Dermis microvascular lymphatic vessel endothelial cell (primary cell): ENCODE data around the gene PIGC. TPM values are rescaled to one million over a fixed set of nuclear protein-coding genes. Genes with fewer than 3 reads are reported as not detected.
A peak's percentile ranks its signal among the peaks of the same experiment; 100 is the strongest.

Source experiments
- DNase-seq, 2 donors: peaks; one replicate each; pipeline versions ENCODE4 v3.0.0 to v3.0.0-alpha.2; 2010; ENCODE audit warnings: low read depth in 2 of 2
- total RNA-seq: library from RNA; depleted of rRNA; stranded (reverse); fragments of >200 nt; gene quantifications from 2 replicates; pipeline ENCODE4 v1.2.1, GENCODE V29; 2014

The PIGC gene
- total RNA-seq, 1 donor from 2014 or later: 13.5 TPM

GRCh38 chr1:172430128-172430454, 13.8 kb downstream of the PIGC start:
- no peak for DNase-seq

GRCh38 chr1:172429331-172430127, 14.3 kb downstream of the PIGC start:
- peak; percentile 58 to 75 for DNase-seq

GRCh38 chr1:172427191-172427590, 16.7 kb downstream of the PIGC start:
- DNase-seq: no peak

DNA sequence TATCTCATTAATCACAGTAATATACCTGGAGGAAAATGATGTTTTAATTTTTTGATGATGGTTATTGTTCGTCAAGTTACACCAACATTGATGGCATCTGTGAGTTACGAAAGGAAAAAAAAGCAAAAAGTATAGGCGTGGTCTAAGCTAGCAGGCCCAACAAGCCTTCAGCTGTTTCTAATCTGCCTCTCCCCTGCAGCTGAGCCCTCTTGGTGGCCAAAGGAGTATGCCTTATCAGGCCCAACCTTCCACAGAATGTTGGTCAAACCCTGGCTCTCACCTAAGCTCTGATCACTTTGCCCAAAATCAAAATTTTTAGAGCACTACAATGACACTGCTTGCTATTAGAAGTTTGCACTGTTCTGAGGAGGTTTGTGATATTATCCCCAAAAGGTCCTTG, 18.5 kb downstream of the PIGC start:
- no peak for DNase-seq

DNA sequence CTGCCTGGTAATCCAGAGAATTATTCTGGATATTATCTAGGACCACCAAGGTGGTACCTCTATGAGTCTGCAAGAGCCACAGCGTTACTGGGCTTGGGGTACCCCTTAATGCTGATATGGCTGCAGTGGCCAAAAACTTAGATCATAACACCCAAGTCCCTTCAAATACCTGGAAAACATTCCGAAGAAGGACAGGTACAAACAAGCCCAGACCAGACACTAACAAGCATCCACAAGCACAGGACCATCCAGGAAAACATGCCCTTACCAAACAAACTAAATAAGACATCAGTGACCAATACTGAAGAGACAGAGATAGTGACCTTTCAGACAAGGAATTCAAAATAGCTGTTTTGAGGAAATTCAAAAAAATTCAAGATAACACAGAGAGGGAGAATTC, 20.5 kb downstream of the PIGC start:
- no peak for DNase-seq

DNA sequence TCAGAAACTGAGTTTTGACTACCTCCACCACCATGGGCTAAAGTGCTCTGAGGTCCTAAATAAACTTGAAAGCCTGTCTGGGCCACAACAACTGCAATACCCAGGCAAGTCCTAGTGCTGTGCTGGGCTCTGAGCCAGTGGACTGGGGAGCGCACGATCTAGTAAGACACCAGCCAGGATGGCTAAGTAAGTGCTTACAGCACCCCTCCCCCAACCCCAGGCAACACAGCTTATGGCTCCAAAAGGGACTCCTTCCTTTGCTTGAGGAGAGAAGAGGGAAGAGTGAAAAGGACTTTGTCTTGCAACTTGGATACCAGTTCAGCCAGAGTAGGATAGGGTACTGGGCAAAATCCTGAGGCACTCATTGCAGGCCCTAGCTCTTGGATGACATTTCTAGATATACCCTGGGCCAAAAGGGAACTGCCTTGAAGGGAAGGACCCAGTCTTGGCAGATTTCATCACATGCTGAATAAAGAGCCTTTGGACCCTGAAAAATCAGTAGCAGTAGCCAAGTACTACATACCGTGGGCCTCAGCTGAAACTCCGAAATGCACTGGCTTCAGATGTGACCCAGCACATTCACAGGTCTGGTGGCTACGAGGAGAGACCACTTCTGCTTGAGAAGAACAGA, 21.8 kb downstream of the PIGC start:
- DNase-seq: no peak

DNA sequence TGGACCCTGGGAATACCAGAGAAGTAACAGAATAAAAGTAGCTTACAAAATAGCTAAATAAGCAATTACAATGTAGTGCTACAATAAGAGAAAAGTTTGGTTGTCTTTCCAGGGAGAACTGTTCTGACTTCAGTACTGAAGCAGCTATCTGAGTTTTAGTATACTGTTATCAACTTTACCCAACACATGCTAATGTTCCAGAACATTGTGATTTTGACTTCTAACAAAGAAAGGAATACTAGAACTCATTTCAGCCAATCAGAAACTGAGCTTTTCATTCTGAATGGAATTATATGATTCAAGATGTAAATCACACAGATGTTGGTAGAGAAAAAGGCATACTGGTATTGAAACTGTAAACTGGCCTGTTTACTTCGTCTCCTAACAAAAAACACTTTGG, 23.5 kb downstream of the PIGC start, which contains the start of gene C1orf105:
Gene C1orf105, plus strand, starts transcription at position 301 of the 400 bp plus-strand sequence. CDS start 201 bp downstream, outside the sequence.
- no peak for DNase-seq

DNA sequence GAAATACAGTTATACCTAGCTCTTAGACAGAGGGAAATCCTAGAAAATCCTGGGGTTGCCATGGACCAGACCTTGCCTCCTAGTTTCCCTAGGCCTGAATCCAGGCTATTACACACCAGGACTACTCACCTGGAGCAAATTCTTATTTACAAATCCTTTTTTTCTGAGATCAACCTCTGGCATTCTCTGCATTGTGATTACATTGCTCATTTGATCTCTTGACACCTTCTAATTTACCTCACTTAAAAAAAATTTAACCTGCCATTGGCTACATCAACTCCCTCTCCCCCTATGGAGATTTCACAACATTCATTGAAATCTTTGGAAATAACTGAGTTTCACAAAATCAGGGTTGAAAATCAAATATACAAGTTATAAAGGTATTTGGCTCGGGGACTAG, 26.3 kb downstream of the PIGC start:
- DNase-seq: no peak

GRCh38 chr1:172416496-172417035, 27.3 kb downstream of the PIGC start:
- no peak for DNase-seq

DNA sequence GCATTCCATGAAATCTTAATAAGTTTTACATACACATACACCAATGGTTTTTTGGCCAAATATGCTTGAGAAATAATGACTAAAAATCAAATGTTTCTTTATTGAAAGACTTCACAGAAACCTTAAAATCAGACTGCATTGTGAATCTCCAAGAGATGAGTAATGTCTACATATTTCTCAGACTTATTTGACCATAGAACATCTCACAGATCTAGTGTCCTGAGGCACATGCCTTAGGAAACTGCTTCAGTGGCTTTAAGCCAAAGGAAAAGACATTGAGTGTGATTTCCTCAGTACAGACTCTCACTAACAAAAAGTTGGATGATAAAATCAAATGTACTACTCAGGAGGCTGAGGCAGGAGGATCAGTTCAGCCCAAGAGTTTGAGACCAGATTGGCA, 29.5 kb downstream of the PIGC start:
- no peak for DNase-seq

DNA sequence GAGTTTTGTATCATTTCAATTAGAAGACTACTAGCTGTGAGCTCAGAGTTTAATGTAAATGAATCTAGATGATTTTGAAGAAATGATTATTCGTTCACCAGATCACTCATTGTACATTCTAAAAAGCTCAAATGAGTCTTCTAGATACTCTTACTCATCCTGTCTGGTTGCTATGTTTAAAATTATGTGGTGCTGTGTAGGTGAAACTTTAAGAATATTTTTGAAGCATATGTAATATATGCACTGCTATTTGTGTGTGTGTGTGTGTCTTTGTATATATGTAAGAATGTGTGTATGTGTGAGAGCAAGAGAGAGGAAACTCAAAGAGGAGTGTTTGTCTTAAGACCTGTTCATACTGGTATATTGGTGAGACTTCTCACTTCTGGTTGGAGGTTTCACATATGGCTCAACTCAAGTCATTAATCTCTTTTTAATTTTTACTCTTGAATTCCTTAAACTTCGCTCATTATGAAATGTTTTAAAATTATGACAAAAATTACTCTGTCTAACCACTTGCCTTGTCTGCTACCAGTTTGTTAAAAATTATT, 32.0 kb downstream of the PIGC start:
- DNase-seq: no peak

DNA sequence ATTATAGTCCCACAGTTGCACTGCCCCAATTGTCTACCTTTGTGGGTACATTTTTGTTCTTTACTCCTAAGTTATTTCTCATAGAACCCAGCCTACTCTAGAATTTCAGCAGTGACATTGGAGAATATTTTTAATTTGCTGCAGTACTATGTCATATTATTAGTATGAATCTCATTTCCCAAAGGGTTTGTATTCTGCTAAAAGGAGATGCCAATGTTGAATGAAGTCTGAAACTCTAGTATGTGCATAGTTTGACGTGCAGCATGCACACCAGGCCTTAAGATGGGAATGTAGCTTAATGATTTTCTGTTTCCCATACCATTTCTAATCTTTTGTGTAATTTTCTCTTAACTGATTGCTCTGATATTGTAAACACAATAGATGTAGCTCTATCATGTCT, 33.8 kb downstream of the PIGC start:
- DNase-seq: no peak

- no peak for DNase-seq
Measured at GRCh38 chr1:172408958-172409357, 34.9 kb downstream of the PIGC start.

DNA sequence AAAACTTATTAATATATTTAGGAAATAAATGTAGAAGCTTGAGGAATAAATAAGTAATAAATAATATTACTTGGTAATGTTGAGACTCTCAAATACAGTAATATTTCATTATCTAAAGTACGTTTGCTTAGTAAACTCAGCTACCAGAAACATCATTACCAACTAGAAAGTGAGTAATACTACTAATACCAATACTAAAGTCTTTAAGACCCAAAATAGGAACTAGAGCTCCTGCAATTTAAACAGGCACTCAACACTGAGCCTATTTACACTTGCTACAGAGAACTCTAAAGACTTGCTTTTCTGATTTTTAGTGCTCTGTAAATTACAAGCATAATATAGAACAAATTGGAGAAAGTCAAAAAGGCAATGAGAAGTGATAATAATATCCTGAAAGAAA, 36.9 kb downstream of the PIGC start:
- no peak for DNase-seq

DNA sequence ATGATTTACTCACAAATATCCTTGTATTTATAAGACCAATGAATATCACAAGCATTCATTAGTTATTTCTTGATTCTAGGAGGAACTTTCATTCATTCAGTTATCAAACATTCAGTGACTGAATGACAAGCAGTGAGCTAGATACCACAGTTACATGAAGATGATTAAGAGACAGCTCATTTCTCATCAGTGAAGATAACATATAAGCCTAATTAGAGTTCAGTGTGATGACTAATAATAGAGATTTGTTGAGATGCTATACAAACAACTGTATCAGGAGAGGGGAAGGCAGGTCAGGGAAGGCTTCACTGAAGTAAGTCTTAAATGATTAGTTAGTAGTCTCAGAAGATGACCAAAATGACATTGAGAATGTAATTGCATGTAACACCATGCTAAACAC, 38.0 kb downstream of the PIGC start:
- no peak for DNase-seq

- DNase-seq: no peak
Measured at GRCh38 chr1:172404121-172404520, 39.7 kb downstream of the PIGC start.

GRCh38 chr1:172402878-172403569, 40.8 kb downstream of the PIGC start:
- DNase-seq: no peak

DNA sequence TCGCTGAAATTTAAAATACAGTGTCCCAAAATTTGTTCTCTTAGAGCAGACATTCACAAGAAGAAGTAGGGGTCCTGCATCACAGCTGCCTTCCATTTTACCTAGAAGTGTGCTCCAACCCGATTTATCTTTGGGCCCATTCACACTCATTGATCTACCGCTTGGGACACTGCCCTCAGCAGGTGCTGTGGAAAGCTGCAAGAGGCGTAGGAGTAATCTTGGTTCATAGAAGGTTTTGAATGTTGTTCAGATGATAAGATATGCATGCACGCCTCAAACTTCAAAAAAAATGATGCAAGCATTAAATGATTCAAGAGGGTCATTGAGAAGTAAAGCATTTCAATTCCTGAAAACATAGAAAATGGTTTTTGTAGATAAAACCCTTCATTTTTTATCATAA, 42.0 kb downstream of the PIGC start:
- no peak for DNase-seq

DNA sequence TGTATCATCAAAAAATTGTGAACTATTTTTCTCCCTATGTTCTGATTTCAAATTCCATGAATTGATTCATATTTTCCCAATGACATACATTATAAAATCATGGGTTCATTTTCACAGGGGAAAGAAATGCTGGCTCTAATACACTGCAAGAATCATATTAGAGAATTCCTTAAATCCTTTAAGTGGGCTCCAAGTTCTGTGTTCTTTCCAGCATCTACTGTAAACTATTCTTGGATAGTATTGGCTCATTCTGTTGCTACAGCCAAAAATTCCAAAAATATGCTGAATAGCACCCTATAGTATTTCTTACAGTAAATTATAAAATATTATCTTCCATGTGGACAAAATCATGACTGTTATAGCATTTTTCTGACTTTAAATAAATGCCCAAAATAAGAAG, 42.4 kb downstream of the PIGC start:
- no peak for DNase-seq

DNA sequence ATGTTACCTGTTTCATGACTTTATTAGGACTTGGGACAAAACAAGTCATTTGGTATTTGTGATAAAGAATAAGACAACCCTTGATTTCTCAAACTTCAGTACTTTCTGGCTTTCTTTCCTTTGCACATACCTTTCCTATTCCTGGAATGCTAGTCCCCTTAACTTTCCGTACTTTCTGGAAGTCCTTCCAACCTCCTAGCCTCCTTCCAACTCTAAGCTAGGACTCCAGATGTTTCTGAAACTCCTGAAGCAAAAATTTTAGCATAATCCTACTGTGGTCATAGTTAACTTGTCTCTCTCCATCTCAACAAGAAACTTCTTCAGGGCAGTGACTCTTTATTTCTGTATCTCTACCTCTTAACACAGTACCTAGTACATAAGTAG, 43.2 kb downstream of the PIGC start:
- DNase-seq: no peak

- no peak for DNase-seq
Measured at GRCh38 chr1:172399756-172400721, 43.8 kb downstream of the PIGC start.
